Glutamatergic neuron (in vitro differentiated cells): ENCODE data around the gene IFNGR1. TPM values are rescaled to one million over a fixed set of nuclear protein-coding genes. Genes with fewer than 3 reads are reported as not detected.

ENCODE experiments used
- DNase-seq: peaks from one replicate; pipeline ENCODE4 v3.0.0; 2022
- H3K27ac Mint-ChIP-seq: one replicate; pipeline ENCODE4 v1.8.0; 2020; ENCODE audit warnings: mild to moderate bottlenecking, mixed read lengths, inconsistent platforms; ENCODE audit not compliant: unreplicated experiment
- H3K27me3 Mint-ChIP-seq: one replicate; pipeline ENCODE4 v1.8.0; 2020; ENCODE audit warnings: mild to moderate bottlenecking, moderate library complexity, mixed read lengths, inconsistent platforms; ENCODE audit not compliant: unreplicated experiment
- H3K36me3 Mint-ChIP-seq: one replicate; pipeline ENCODE4 v1.8.0; 2020; ENCODE audit warnings: mild to moderate bottlenecking, mixed read lengths, inconsistent platforms; ENCODE audit not compliant: unreplicated experiment
- H3K4me1 Mint-ChIP-seq: one replicate; pipeline ENCODE4 v1.8.0; 2020; ENCODE audit warnings: mild to moderate bottlenecking, low read depth, mixed read lengths, inconsistent platforms; ENCODE audit not compliant: unreplicated experiment
- H3K4me3 Mint-ChIP-seq: one replicate; pipeline ENCODE4 v1.8.0; 2020; ENCODE audit warnings: mild to moderate bottlenecking, mixed read lengths, inconsistent platforms; ENCODE audit not compliant: unreplicated experiment
- H3K9me3 Mint-ChIP-seq: one replicate; pipeline ENCODE4 v1.8.0; 2020; ENCODE audit warnings: mild to moderate bottlenecking, moderate library complexity, mixed read lengths, inconsistent platforms; ENCODE audit not compliant: unreplicated experiment
- CTCF ChIP-seq: fragments of 200-600 bp; sonication (generic); IDR thresholded peaks from one replicate; pipeline ENCODE4 v1.5.0; 2021; ENCODE audit not compliant: partially characterized antibody, unreplicated experiment
- total RNA-seq: library from RNA; stranded (reverse); fragmentation: NEBNext Ultra II Directional; extraction: Animal tissue kit (Norgen Biotek cat#: 25700); gene quantifications from one replicate; pipeline ENCODE4 v1.2.1, GENCODE V29; 2021; ENCODE audit not compliant: unreplicated experiment

Gene IFNGR1
- total RNA-seq, 1 donor from 2014 or later = 36.4 TPM

GRCh38 chr6:137182654-137183073, 36.5 kb downstream of the IFNGR1 start:
- Mint-ChIP-seq H3K9me3 (peaks cover 11% of the 10 kb centered on the region), H3K4me3 (no peak overlapping the region), H3K36me3 (peaks cover 21% of the 10 kb centered on the region), H3K27me3 (no peaks in the 10 kb centered on the region), H3K27ac (no peak overlapping the region), H3K4me1 (no peaks in the 10 kb centered on the region)
- no peak for TF ChIP-seq CTCF
- DNase-seq = no peak

DNA sequence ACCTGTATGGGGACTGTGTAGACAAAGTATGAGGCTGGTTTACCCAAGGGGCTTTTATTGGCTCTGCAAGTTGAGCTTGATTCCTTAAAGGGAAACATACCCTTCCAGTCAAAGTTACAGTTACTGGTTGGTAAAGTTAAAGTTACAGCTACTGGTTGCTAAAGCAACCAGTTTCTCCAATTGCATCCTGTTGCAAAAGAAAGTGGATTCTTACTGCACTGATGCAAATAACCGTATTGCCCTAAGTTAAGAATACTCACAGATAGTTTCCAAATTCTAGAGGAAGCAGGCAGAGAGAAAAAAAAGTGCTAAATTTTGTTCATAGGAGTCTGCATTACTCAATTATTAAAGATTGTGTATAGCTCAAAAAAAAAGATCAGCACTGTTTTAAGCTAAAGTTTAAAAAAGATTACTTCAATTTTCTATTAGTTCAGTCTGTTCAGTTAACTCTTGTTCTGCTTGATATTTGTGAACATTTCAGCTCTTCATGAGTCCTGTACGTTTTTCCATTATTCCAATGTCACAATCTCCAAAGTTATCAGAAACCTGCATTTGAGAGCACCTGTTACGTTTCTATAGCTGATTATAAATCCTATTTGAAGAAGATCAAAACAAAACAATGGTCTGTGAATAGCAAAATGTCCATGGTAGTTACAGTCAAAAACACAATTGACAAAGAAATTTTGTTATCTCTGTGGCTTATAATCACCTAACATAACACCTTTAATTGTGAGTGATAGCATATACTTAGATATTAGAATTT, 37.1 kb downstream of the IFNGR1 start:
- peaks cover 21% of the 10 kb centered on the region for H3K36me3 Mint-ChIP-seq
- H3K9me3 Mint-ChIP-seq = peaks cover 11% of the 10 kb centered on the region
- no peaks in the 10 kb centered on the region for H3K27me3 Mint-ChIP-seq
- TF ChIP-seq CTCF = no peak
- H3K4me1 Mint-ChIP-seq = no peaks in the 10 kb centered on the region
- H3K4me3 Mint-ChIP-seq = no peak overlapping the region
- no peak for DNase-seq
- no peak overlapping the region for H3K27ac Mint-ChIP-seq

- H3K36me3 Mint-ChIP-seq = peaks cover 16% of the 10 kb centered on the region
- DNase-seq = no peak
- no peak overlapping the region for H3K4me3 Mint-ChIP-seq
- H3K9me3 Mint-ChIP-seq = peaks cover 7% of the 10 kb centered on the region
- H3K27ac Mint-ChIP-seq = no peak overlapping the region
- H3K27me3 Mint-ChIP-seq = peaks cover 2% of the 10 kb centered on the region
- H3K4me1 Mint-ChIP-seq = no peaks in the 10 kb centered on the region
- TF ChIP-seq CTCF = no peak
Observed at GRCh38 chr6:137177611-137178010, 41.6 kb downstream of the IFNGR1 start.

DNA sequence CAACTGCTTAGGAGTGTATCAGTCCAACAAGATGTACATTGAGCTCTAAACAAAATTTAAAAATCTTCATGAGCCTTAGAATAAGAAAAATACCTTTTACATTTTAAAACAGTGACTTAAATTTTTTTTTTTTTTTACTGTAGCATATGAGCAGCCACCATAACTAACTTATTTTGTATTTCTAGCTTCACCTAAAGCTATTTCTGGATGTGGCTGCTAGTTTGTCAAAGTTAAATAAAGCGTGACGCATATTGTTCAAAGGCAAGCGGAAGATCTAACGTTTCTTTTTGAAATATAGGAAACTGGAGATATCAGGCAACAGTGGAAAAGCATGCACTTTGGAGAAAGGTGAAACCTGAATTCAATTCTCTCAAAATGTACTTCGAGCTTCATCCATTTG, 42.5 kb downstream of the IFNGR1 start:
- DNase-seq = no peak
- no peak overlapping the region for H3K27ac Mint-ChIP-seq
- no peak for TF ChIP-seq CTCF
- H3K27me3 Mint-ChIP-seq = peaks cover 2% of the 10 kb centered on the region
- no peak overlapping the region for H3K4me3 Mint-ChIP-seq
- no peaks in the 10 kb centered on the region for H3K4me1 Mint-ChIP-seq
- H3K36me3 Mint-ChIP-seq = peaks cover 9% of the 10 kb centered on the region
- H3K9me3 Mint-ChIP-seq = peaks cover 4% of the 10 kb centered on the region

DNA sequence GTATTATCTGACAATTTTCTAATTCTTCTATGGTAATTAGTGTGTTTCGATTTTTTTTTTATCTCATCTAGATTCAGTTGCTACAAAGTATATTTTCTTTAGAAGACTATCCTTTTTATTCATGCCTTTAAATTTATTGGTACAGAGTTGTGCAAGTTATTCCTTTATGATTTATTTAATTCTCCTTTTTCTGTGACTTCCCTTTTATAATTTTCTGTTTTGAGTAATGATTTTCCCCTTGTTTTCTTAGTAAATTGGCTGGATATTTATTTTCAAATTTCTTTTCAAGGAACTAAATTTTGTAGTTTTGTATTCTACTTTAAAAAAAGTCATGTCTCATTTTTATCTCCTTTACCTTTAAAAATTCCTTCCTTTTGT, 43.3 kb downstream of the IFNGR1 start:
- H3K4me1 Mint-ChIP-seq = no peaks in the 10 kb centered on the region
- no peak overlapping the region for H3K27ac Mint-ChIP-seq
- no peak for DNase-seq
- peaks cover 10% of the 10 kb centered on the region for H3K36me3 Mint-ChIP-seq
- no peak overlapping the region for H3K4me3 Mint-ChIP-seq
- H3K27me3 Mint-ChIP-seq = peaks cover 2% of the 10 kb centered on the region
- peaks cover 4% of the 10 kb centered on the region for H3K9me3 Mint-ChIP-seq
- TF ChIP-seq CTCF = no peak
